ENCODE results near the gene SLC35E4. TPM values are rescaled to one million over a fixed set of nuclear protein-coding genes. Genes with fewer than 3 reads are reported as not detected.

The SLC35E4 gene
- total and polyA plus RNA-seq, 4 donors = 0.14 to 1.2 (median 0.30) TPM

DNA sequence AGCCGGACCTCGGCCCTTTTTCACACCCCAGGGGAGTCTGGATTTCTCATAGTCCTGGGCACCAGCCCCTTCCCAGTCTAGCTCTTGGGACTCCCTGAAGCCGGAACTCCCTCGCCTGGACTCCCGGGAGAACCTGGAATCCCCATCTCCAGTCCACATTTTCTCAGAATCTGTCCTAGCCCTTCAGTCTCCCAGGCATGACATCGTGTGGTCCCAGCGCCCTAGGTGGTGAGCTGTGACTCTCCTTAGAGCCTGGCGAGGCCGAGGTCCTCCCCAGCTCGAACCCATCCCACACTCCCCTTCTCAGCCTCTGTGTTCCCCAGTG, 32.8 kb downstream of the SLC35E4 start:
- Histone ChIP-seq H3K9me3 (ENCODE audit: control insufficient read depth in 4 of 4, low read length in 3 of 4) (no peaks in the 10 kb centered on the region), H3K27me3 (ENCODE audit: control insufficient read depth in 4 of 4, insufficient read depth in 4 of 4, low read length in 3 of 4) (no peaks in the 10 kb centered on the region), H3K4me1 (ENCODE audit: control insufficient read depth in 4 of 4, insufficient read depth in 4 of 4, low read length in 3 of 4) (peaks cover 2 to 19% (median 13%) of the 10 kb centered on the region in 4 donors), H3K9ac (ENCODE audit: low read depth in 1 of 2, low read length in 2 of 2) (no peak overlapping the region), H3K36me3 (ENCODE audit: control insufficient read depth in 4 of 4, insufficient read depth in 3 of 4, low read depth in 1 of 4, low read length in 3 of 4) (peaks cover 0 to 3% (median 0%) of the 10 kb centered on the region in 4 donors), H3K27ac (ENCODE audit: low read depth in 1 of 2, low read length in 2 of 2) (no peak overlapping the region), H3K4me3 (ENCODE audit: low read depth in 1 of 3, low read length in 3 of 3) (peak overlapping the region in 2 of 3 donors; percentile 76 to 77)
- 30% methylated on average over 10 of the region's 10 CpGs for WGBS
- no peak for DNase-seq (ENCODE audit: low spot score)
- no peak for TF ChIP-seq EGR1 (IDR thresholded peaks at IDR 0.05; ENCODE audit: low read depth in 2 of 2)
- TF ChIP-seq HNF4A (conservative IDR thresholded peaks at IDR 0.05) = no peak
- no peak for TF ChIP-seq FOXA1 (IDR thresholded peaks at IDR 0.05)
- TF ChIP-seq RXRA (IDR thresholded peaks at IDR 0.05) = no peak
- no peak for TF ChIP-seq TAF1 (conservative IDR thresholded peaks at IDR 0.05)
- TF ChIP-seq, protein P1, sequence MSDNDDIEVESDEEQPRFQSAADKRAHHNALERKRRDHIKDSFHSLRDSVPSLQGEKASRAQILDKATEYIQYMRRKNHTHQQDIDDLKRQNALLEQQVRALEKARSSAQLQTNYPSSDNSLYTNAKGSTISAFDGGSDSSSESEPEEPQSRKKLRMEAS (IDR thresholded peaks at IDR 0.05) = no peak
- TF ChIP-seq SP1 (IDR thresholded peaks at IDR 0.05) = no peak
- no peak for TF ChIP-seq RAD21 (IDR thresholded peaks at IDR 0.05)
- no peak for TF ChIP-seq GABPA (IDR thresholded peaks at IDR 0.05 in 1 of 2, conservative IDR thresholded peaks at IDR 0.05 in 1 of 2)
- no peak for TF ChIP-seq HNF4G (IDR thresholded peaks at IDR 0.05)
- no peak for TF ChIP-seq FOXA2 (IDR thresholded peaks at IDR 0.05)
- TF ChIP-seq, protein P2, sequence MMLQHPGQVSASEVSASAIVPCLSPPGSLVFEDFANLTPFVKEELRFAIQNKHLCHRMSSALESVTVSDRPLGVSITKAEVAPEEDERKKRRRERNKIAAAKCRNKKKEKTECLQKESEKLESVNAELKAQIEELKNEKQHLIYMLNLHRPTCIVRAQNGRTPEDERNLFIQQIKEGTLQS (IDR thresholded peaks at IDR 0.05) = no peak
- TF ChIP-seq, protein P3, sequence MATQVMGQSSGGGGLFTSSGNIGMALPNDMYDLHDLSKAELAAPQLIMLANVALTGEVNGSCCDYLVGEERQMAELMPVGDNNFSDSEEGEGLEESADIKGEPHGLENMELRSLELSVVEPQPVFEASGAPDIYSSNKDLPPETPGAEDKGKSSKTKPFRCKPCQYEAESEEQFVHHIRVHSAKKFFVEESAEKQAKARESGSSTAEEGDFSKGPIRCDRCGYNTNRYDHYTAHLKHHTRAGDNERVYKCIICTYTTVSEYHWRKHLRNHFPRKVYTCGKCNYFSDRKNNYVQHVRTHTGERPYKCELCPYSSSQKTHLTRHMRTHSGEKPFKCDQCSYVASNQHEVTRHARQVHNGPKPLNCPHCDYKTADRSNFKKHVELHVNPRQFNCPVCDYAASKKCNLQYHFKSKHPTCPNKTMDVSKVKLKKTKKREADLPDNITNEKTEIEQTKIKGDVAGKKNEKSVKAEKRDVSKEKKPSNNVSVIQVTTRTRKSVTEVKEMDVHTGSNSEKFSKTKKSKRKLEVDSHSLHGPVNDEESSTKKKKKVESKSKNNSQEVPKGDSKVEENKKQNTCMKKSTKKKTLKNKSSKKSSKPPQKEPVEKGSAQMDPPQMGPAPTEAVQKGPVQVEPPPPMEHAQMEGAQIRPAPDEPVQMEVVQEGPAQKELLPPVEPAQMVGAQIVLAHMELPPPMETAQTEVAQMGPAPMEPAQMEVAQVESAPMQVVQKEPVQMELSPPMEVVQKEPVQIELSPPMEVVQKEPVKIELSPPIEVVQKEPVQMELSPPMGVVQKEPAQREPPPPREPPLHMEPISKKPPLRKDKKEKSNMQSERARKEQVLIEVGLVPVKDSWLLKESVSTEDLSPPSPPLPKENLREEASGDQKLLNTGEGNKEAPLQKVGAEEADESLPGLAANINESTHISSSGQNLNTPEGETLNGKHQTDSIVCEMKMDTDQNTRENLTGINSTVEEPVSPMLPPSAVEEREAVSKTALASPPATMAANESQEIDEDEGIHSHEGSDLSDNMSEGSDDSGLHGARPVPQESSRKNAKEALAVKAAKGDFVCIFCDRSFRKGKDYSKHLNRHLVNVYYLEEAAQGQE (IDR thresholded peaks at IDR 0.05) = no peak
- TF ChIP-seq YY1 (IDR thresholded peaks at IDR 0.05) = no peak
- no peak for TF ChIP-seq CTCF (IDR thresholded peaks at IDR 0.05; ENCODE audit: low read depth, low read length, missing input control)
- TF ChIP-seq NR2F2 (IDR thresholded peaks at IDR 0.05) = no peak
- TF ChIP-seq, protein P4, sequence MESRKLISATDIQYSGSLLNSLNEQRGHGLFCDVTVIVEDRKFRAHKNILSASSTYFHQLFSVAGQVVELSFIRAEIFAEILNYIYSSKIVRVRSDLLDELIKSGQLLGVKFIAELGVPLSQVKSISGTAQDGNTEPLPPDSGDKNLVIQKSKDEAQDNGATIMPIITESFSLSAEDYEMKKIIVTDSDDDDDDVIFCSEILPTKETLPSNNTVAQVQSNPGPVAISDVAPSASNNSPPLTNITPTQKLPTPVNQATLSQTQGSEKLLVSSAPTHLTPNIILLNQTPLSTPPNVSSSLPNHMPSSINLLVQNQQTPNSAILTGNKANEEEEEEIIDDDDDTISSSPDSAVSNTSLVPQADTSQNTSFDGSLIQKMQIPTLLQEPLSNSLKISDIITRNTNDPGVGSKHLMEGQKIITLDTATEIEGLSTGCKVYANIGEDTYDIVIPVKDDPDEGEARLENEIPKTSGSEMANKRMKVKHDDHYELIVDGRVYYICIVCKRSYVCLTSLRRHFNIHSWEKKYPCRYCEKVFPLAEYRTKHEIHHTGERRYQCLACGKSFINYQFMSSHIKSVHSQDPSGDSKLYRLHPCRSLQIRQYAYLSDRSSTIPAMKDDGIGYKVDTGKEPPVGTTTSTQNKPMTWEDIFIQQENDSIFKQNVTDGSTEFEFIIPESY (IDR thresholded peaks at IDR 0.05) = no peak
- no peak for TF ChIP-seq JUND (IDR thresholded peaks at IDR 0.05)

All from liver (tissue), 9 donors.